IMR-90 (cell line): ENCODE data around the gene TM9SF4. TPM values are rescaled to one million over a fixed set of nuclear protein-coding genes. Genes with fewer than 3 reads are reported as not detected.

Experiments used
- ATAC-seq: fragments of 200-7000 bp; cut with Tn5 transposase; 2 replicates; pipeline ENCODE4 v1.9.1; 2020; ENCODE audit warnings: low read depth, mild to moderate bottlenecking, moderate library complexity
- BruUV-seq: library from RNA; stranded (reverse); fragments of 400-500 nt; replicated peaks from 2 replicates; lab custom pipeline; 2021; lab: Mats Ljungman, UMichigan
- CTCF ChIA-PET: fragments of 300-600 bp; formaldehyde crosslinking; extraction: SDS; loops from one replicate; lab custom pipeline; 2021; ENCODE audit warnings: antibody characterized with exemption; lab: Yijun Ruan, JAX
- POLR2A ChIA-PET: fragments of 300-600 bp; sonication (Branson Sonifier 250); formaldehyde crosslinking; loops from one replicate; lab custom pipeline; 2022; ENCODE audit warnings: antibody characterized with exemption; ENCODE audit not compliant: unreplicated experiment; lab: Charles Lee
- DNase-seq: peaks from one replicate; pipeline ENCODE4 v3.0.0; 2013
- H2AFZ ChIP-seq: replicated peaks from 2 replicates; pipeline ENCODE3; 2013; ENCODE audit warnings: low read length, mild to moderate bottlenecking; ENCODE audit not compliant: poor library complexity
- H2AK5ac ChIP-seq: 2 replicates; pipeline ENCODE4 v1.6.1; 2013; ENCODE audit warnings: low read depth, low read length, inconsistent platforms
- H2AK9ac ChIP-seq: replicated peaks from 2 replicates; pipeline ENCODE3; 2013; ENCODE audit warnings: mild to moderate bottlenecking, low read depth, low read length, moderate library complexity; ENCODE audit not compliant: poor library complexity
- H2BK120ac ChIP-seq: 2 replicates; pipeline ENCODE4 v1.6.1; 2013; ENCODE audit warnings: low read depth, low read length, inconsistent platforms
- H2BK15ac ChIP-seq: 3 replicates; pipeline ENCODE4 v1.6.1; 2013; ENCODE audit warnings: low read depth, low read length, inconsistent platforms
- H2BK20ac ChIP-seq: 2 replicates; pipeline ENCODE4 v1.6.1; 2013; ENCODE audit warnings: low read depth, mild to moderate bottlenecking, inconsistent platforms, low read length, moderate library complexity
- H2BK5ac ChIP-seq: 2 replicates; pipeline ENCODE4 v1.6.1; 2013; ENCODE audit warnings: mild to moderate bottlenecking, low read depth, low read length, inconsistent platforms; ENCODE audit not compliant: poor library complexity, severe bottlenecking
- H3K14ac ChIP-seq: replicated peaks from 2 replicates; pipeline ENCODE4 v1.6.1; 2013; ENCODE audit warnings: low read depth, low read length, inconsistent platforms
- H3K18ac ChIP-seq: 2 replicates; pipeline ENCODE4 v1.6.1; 2013; ENCODE audit warnings: low read depth, low read length, control low read depth
- H3K23ac ChIP-seq: 2 replicates; pipeline ENCODE4 v1.6.1; 2013; ENCODE audit warnings: low read depth, low read length, inconsistent platforms
- H3K27ac ChIP-seq: 2 replicates; pipeline ENCODE4 v1.5.1; 2013; ENCODE audit warnings: mild to moderate bottlenecking, control low read depth, low read length; ENCODE audit not compliant: insufficient read depth
- H3K27me3 ChIP-seq: 2 replicates; pipeline ENCODE4 v1.6.1; 2013; ENCODE audit warnings: low read length; ENCODE audit not compliant: control insufficient read depth, insufficient read depth
- H3K36me3 ChIP-seq: 2 replicates; pipeline ENCODE4 v1.6.1; 2013; ENCODE audit warnings: low read length, mixed read lengths; ENCODE audit not compliant: control insufficient read depth, insufficient read depth
- H3K4ac ChIP-seq: 2 replicates; pipeline ENCODE4 v1.6.1; 2013; ENCODE audit warnings: low read depth, low read length, inconsistent platforms
- H3K4me1 ChIP-seq: 2 replicates; pipeline ENCODE4 v1.6.1; 2013; ENCODE audit warnings: low read length, mixed read lengths; ENCODE audit not compliant: control insufficient read depth, insufficient read depth
- H3K4me2 ChIP-seq: 2 replicates; pipeline ENCODE4 v1.6.1; 2013; ENCODE audit warnings: low read depth, mild to moderate bottlenecking, control low read depth, low read length, moderate library complexity
- H3K4me3 ChIP-seq: 2 replicates; pipeline ENCODE4 v1.5.1; 2013; ENCODE audit warnings: low read depth, mild to moderate bottlenecking, control low read depth, low read length, moderate library complexity; ENCODE audit not compliant: insufficient read depth
- H3K56ac ChIP-seq: 2 replicates; pipeline ENCODE4 v1.6.1; 2013; ENCODE audit warnings: low read length, inconsistent platforms; ENCODE audit not compliant: insufficient read depth; ENCODE audit errors: extremely low read depth
- H3K79me1 ChIP-seq, 2 experiments: 2 replicates each; pipeline ENCODE4 v1.6.1; 2013; ENCODE audit warnings: low read length in 2 of 2, inconsistent platforms in 1 of 2, low read depth in 1 of 2
- H3K9ac ChIP-seq: 2 replicates; pipeline ENCODE4 v1.6.1; 2013; ENCODE audit warnings: low read depth, low read length, control low read depth
- H3K9me1 ChIP-seq: 2 replicates; pipeline ENCODE4 v1.6.1; 2013; ENCODE audit warnings: low read length, inconsistent platforms; ENCODE audit not compliant: insufficient read depth
- H3K9me3 ChIP-seq: 2 replicates; pipeline ENCODE4 v1.6.1; 2013; ENCODE audit warnings: low read length; ENCODE audit not compliant: control insufficient read depth, insufficient read depth
- H4K20me1 ChIP-seq: 2 replicates; pipeline ENCODE4 v1.6.1; 2013; ENCODE audit warnings: low read length, inconsistent platforms; ENCODE audit not compliant: insufficient read depth
- H4K5ac ChIP-seq: 2 replicates; pipeline ENCODE4 v1.6.1; 2013; ENCODE audit warnings: mild to moderate bottlenecking, low read depth, low read length, control low read depth
- H4K8ac ChIP-seq, 2 experiments: 2 replicates each; pipeline ENCODE4 v1.6.1; 2013; ENCODE audit warnings: low read depth in 2 of 2, low read length in 2 of 2, control low read depth in 1 of 2, inconsistent platforms in 1 of 2
- H4K91ac ChIP-seq: 2 replicates; pipeline ENCODE4 v1.6.1; 2013; ENCODE audit warnings: low read depth, low read length, inconsistent platforms; ENCODE audit not compliant: insufficient read depth
- MXI1 ChIP-seq: IDR thresholded peaks from 2 replicates; pipeline ENCODE4 v1.6.1; 2012; ENCODE audit warnings: low read depth, mild to moderate bottlenecking, low read length, moderate library complexity, borderline replicate concordance
- RAD21 ChIP-seq: IDR thresholded peaks from 2 replicates; pipeline ENCODE4 v1.6.1; 2012; ENCODE audit warnings: low read length, improper control_type of control experiment
- RCOR1 ChIP-seq: IDR thresholded peaks from 2 replicates; pipeline ENCODE4 v1.6.1; 2012; ENCODE audit warnings: mild to moderate bottlenecking, low read length, improper control_type of control experiment; ENCODE audit not compliant: insufficient replicate concordance
- SMC3 ChIP-seq: fragments of 150-350 bp; IDR thresholded peaks from 2 replicates; pipeline ENCODE4 v1.6.1; 2016; ENCODE audit warnings: low read depth, mild to moderate bottlenecking, antibody characterized with exemption, low read length, moderate library complexity
- WGBS, 2 experiments: methylation state at CpG; one replicate each; pipeline versions ENCODE4 v1.1.5 to v1.1.7; 2013; ENCODE audit warnings: missing lambda C conversion rate in 2 of 2; ENCODE audit not compliant: insufficient read length in 1 of 2; ENCODE audit errors: extremely low coverage in 2 of 2; 5-methylcytosine and 5-hydroxymethylcytosine counted together
- dilution Hi-C: fragments of 300-500 bp; cut with HindIII; formaldehyde crosslinking; loops from one replicate; pipeline ENCODE4 v1.14.3; 2018; ENCODE audit warnings: low sequenced_read_pairs; ENCODE audit not compliant: unreplicated experiment
- in situ Hi-C: fragments of 300-500 bp; cut with MboI; formaldehyde crosslinking; loops from 3 replicates; pipeline ENCODE4 v1.14.3; 2019; ENCODE audit warnings: low sequenced_read_pairs, inconsistent platforms, mixed read lengths
- intact Hi-C: fragments of 100-400 bp; cut with micrococcal nuclease; formaldehyde crosslinking; loops from 2 replicates; pipeline ENCODE4 v1.10.0; 2022
- polyA plus RNA-seq, 3 experiments: library from polyadenylated mRNA; depleted of rRNA; stranded (reverse); fragments of >200 nt; gene quantifications; 2 replicates each; pipeline ENCODE4 v1.2.3, GENCODE V29; 2012; ENCODE audit warnings: low replicate concordance in 1 of 3
- total RNA-seq: library from RNA; depleted of rRNA; stranded (reverse); fragments of >200 nt; gene quantifications from 2 replicates; pipeline ENCODE4 v1.2.3, GENCODE V29; 2012

The TM9SF4 gene
- total and polyA plus RNA-seq, 2 of the 4 experiments (the other 2 are of a cell fraction), result 35.3 to 59.1 TPM

DNA sequence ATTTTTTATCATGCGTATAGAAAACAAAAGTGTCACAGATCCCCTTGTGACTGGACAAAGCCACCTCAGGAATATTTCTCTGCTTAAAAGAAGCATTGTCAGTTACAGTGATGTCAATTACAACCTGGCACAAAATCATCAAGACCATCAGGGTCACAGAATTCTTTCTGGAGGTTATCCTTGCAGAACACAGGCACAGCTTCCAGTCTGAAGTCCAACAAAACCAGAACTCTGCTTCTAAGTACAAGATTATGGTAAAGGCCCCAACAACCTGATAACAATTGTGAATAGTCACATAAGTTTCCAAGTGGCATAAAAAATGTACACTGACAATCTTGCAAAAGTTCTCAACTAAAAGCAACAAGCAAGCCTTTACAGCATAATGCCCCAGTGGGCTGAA, 77.0 kb downstream of the TM9SF4 start:
- no peak overlapping the region for H3K9ac ChIP-seq
- no peaks in the 10 kb centered on the region for H3K9me3 ChIP-seq
- DNase-seq (no peak), ATAC-seq (no peak)
- no peak overlapping the region for H3K4me2 ChIP-seq
- H3K36me3 ChIP-seq, result no peaks in the 10 kb centered on the region
- H3K56ac ChIP-seq, result no peak overlapping the region
- POLR2A ChIA-PET, result no interaction called here
- TF ChIP-seq RCOR1 (no peak), SMC3 (no peak), RAD21 (no peak), MXI1 (no peak)
- no peak overlapping the region for H2BK15ac ChIP-seq
- intact Hi-C loops, result no loop called here
- H3K4me1 ChIP-seq, result peaks cover 8% of the 10 kb centered on the region
- no peak overlapping the region for H4K5ac ChIP-seq
- no peak overlapping the region for H3K4ac ChIP-seq
- H4K91ac ChIP-seq, result no peak overlapping the region
- no peak overlapping the region for H3K14ac ChIP-seq
- in situ Hi-C loops, result no loop called here
- H2AK9ac ChIP-seq, result no peak overlapping the region
- dilution Hi-C loops, result no loop called here
- peaks cover 0 to 21% of the 10 kb centered on the region in 2 experiments; a peak in 2 of 4 replicates for H3K79me1 ChIP-seq
- H2BK20ac ChIP-seq, result no peak overlapping the region
- no peak overlapping the region for H2AFZ ChIP-seq
- H3K18ac ChIP-seq, result no peak overlapping the region
- no peak overlapping the region for H2BK5ac ChIP-seq
- H3K27ac ChIP-seq, result no peak overlapping the region
- no peaks in the 10 kb centered on the region for H3K27me3 ChIP-seq
- no peak overlapping the region for H2AK5ac ChIP-seq
- H4K8ac ChIP-seq, result no peak overlapping the region
- no peak overlapping the region for H3K23ac ChIP-seq
- no TSS peak for BruUV-seq
- WGBS, 2 experiments, result no CpG with 5 or more reads among the region's 1 CpG
- H2BK120ac ChIP-seq, result no peak overlapping the region
- no peaks in the 10 kb centered on the region for H4K20me1 ChIP-seq
- H3K4me3 ChIP-seq, result no peak overlapping the region
- CTCF ChIA-PET, result no interaction called here
- H3K9me1 ChIP-seq, result peaks cover 18% of the 10 kb centered on the region
